Measurements from ENCODE around the gene UTY. TPM values are rescaled to one million over a fixed set of nuclear protein-coding genes. Genes with fewer than 3 reads are reported as not detected.
A peak's percentile ranks its signal among the peaks of the same experiment; 100 is the strongest.

The UTY gene
- total RNA-seq, 5 donors from 2014 or later (not counting 1 experiment from before 2014, with no cell fraction given): 0.06 to 104 (median 57.4) TPM; not detected in 1

DNA sequence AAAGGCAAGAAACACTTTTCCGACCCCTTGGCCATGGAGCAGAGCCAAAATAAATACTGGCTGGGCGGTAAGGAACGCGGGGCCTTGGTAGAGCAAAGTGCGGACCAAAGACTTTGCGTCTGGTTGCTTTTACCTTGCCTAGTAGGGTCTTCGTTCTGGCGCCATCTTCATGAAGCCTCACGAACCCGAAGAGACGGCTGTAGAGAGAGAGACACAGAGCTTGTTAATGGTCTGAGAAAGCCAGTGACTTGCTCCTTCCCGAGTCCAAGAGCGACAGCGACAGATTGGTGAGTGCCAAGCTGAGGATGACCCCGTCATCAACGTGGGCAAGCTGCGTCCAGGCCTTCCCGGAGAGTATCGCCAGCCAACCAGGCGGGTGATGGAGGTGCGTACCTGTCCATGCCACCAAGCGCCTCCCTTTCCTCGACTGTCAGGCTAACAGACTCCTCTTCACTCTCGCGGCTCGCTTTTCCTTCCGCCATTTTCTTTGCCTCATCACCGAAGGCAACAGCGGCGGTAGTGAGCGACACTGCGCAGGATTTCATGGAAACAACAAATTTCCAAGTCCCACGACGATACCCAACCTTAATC lies 617 bp downstream of the UTY start:
- Histone ChIP-seq H3K36me3 (ENCODE audit: control insufficient read depth in 2 of 2, extremely low read depth in 1 of 2, insufficient read depth in 1 of 2, low read length in 1 of 2) (no peaks in the 10 kb centered on the region), H3K4me1 (ENCODE audit: control insufficient read depth in 1 of 2, extremely low read depth in 1 of 2, insufficient read depth in 2 of 2, low read length in 2 of 2) (peaks cover 0 to 13% of the 10 kb centered on the region in 2 experiments), H3K27ac (ENCODE audit: low read length) (peak overlapping the region; percentile 99), H3K27me3 (replicated peaks in 1 of 2; ENCODE audit: control insufficient read depth in 2 of 2, extremely low read depth in 1 of 2, insufficient read depth in 2 of 2, low read length in 1 of 2) (no peaks in the 10 kb centered on the region), H3K4me3 (ENCODE audit: control insufficient read depth in 1 of 2, extremely low read depth in 1 of 2, low read length in 1 of 2) (peak overlapping the region in 1 of 2 donors; percentile 87), H3K9me3 (no peaks in the 10 kb centered on the region)
- WGBS (ENCODE audit: insufficient coverage): 0% methylated on average over 11 of the region's 34 CpGs
- CTCF ChIA-PET: interaction anchor here in 1 of 2 donors (0.7 to 0.9 kb wide), 2 partner anchors 42 to 112 kb away, joined by 3 to 4 read pairs; no protein-coding TSS in a partner anchor
- H3K27me3 Mint-ChIP-seq: no peaks in the 10 kb centered on the region
- peaks cover 0 to 33% (median 0%) of the 10 kb centered on the region in 3 donors for H3K4me1 Mint-ChIP-seq
- peak overlapping the region in 1 of 2 donors; percentile 96 for H3K27ac Mint-ChIP-seq
- POLR2A ChIA-PET: interaction anchor here in 1 of 2 donors (0.9 to 2.3 kb wide), 5 partner anchors 9 to 861 kb away, joined by 4 to 8 read pairs (median 5); partner anchors contain the start of gene TMSB4Y
- H3K36me3 Mint-ChIP-seq: peaks cover 7% of the 10 kb centered on the region
- no peaks in the 10 kb centered on the region for H3K9me3 Mint-ChIP-seq
- H3K4me3 Mint-ChIP-seq: peak overlapping the region in 1 of 3 donors; percentile 92
- ATAC-seq (replicated peaks in 1 of 4) (peak in 2 of 4 experiments; percentile 74 to 81), DNase-seq (peak in 20 of 35 experiments; percentile 52 to 78 (median 61))

DNA sequence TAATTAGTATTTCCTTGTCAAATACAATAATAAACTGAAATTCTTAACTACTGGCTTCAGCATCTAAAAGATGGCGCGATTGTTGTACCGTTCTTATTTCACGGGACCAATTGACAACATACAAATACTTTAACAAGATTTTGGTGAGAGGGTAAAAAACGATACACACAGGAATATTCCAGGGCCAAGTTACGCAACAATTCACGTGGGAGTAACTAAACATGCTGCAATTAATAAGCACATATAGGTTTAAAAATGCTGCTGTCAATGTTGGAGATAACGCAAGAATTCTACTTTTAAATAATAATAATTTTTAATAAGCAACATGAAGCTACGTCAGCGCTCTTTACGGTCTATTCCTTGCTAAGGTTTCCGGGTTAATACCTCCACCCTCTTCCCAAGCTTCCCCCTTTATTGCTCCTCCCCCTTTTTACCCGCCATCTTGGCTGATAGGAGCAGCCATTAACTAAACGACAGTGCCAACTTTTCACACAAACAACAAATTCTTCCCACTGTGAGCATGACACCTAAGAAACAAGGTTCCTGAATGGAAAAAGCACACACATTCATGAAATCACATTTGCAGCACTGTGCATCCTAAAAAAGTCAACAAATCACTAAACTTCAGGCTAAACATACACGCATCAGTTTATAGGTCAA lies 1.6 kb downstream of the UTY start:
- H3K27ac Mint-ChIP-seq: peak overlapping the region in 1 of 2 donors; percentile 96
- POLR2A ChIA-PET: interaction anchor here in 1 of 2 donors (0.6 to 2.3 kb wide), 5 partner anchors 13 to 862 kb away, joined by 3 to 8 read pairs (median 4); partner anchors contain the start of gene TMSB4Y
- no peaks in the 10 kb centered on the region for H3K9me3 ChIP-seq
- ATAC-seq (replicated peaks in 1 of 4) (peak in 2 of 4 experiments; percentile 41), DNase-seq (peak in 19 of 35 experiments; percentile 2 to 78 (median 37))
- peak overlapping the region; percentile 99 for H3K27ac ChIP-seq (ENCODE audit: low read length)
- H3K36me3 ChIP-seq (ENCODE audit: control insufficient read depth in 2 of 2, extremely low read depth in 1 of 2, insufficient read depth in 1 of 2, low read length in 1 of 2): no peaks in the 10 kb centered on the region
- peaks cover 0 to 17% of the 10 kb centered on the region in 2 experiments for H3K4me1 ChIP-seq (ENCODE audit: control insufficient read depth in 1 of 2, extremely low read depth in 1 of 2, insufficient read depth in 2 of 2, low read length in 2 of 2)
- WGBS (ENCODE audit: insufficient coverage): 0% methylated on average over 3 of the region's 15 CpGs
- H3K4me3 Mint-ChIP-seq: peak overlapping the region in 1 of 3 donors; percentile 92
- H3K4me1 Mint-ChIP-seq: peaks cover 0 to 38% (median 0%) of the 10 kb centered on the region in 3 donors
- H3K27me3 Mint-ChIP-seq: no peaks in the 10 kb centered on the region
- peaks cover 7% of the 10 kb centered on the region for H3K36me3 Mint-ChIP-seq
- CTCF ChIA-PET: no interaction called here
- no peaks in the 10 kb centered on the region for H3K27me3 ChIP-seq (replicated peaks in 1 of 2; ENCODE audit: control insufficient read depth in 2 of 2, extremely low read depth in 1 of 2, insufficient read depth in 2 of 2, low read length in 1 of 2)
- H3K4me3 ChIP-seq (ENCODE audit: control insufficient read depth in 1 of 2, extremely low read depth in 1 of 2, low read length in 1 of 2): peak overlapping the region in 1 of 2 donors; percentile 87
- no peaks in the 10 kb centered on the region for H3K9me3 Mint-ChIP-seq

DNA sequence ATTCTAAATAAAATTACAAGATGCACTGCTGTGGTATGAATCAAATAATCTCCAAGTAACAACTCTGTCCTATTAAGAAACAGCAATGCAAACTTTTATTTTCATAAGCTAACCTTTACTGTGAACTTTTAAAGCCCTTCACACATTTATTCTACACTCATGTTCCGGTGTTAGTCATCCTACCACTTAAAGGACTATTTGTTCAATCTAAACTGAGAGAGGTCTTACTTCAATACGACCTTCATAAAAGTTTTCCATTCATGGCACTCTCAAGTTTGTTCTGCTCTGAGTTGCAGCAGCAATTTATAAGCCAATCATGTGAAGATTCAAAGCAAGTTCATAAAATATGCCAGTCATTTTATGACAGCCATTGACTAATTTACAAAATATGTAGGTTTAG lies 4.8 kb downstream of the UTY start:
- H3K9me3 Mint-ChIP-seq: no peaks in the 10 kb centered on the region
- POLR2A ChIA-PET: interaction anchor here in 1 of 2 donors (0.6 to 1.7 kb wide), 5 partner anchors 11 to 20 kb away, joined by 3 to 9 read pairs (median 3); no protein-coding TSS in a partner anchor
- ATAC-seq (replicated peaks in 1 of 4) (no peak), DNase-seq (peak in 1 of 35 experiments; percentile 13)
- Histone ChIP-seq H3K27ac (ENCODE audit: low read length) (no peak overlapping the region), H3K4me1 (ENCODE audit: control insufficient read depth in 1 of 2, extremely low read depth in 1 of 2, insufficient read depth in 2 of 2, low read length in 2 of 2) (peaks cover 0 to 22% of the 10 kb centered on the region in 2 experiments), H3K27me3 (replicated peaks in 1 of 2; ENCODE audit: control insufficient read depth in 2 of 2, extremely low read depth in 1 of 2, insufficient read depth in 2 of 2, low read length in 1 of 2) (no peaks in the 10 kb centered on the region), H3K9me3 (no peaks in the 10 kb centered on the region), H3K4me3 (ENCODE audit: control insufficient read depth in 1 of 2, extremely low read depth in 1 of 2, low read length in 1 of 2) (no peak overlapping the region), H3K36me3 (ENCODE audit: control insufficient read depth in 2 of 2, extremely low read depth in 1 of 2, insufficient read depth in 1 of 2, low read length in 1 of 2) (no peaks in the 10 kb centered on the region)
- peaks cover 0 to 59% (median 0%) of the 10 kb centered on the region in 3 donors for H3K4me1 Mint-ChIP-seq
- H3K27me3 Mint-ChIP-seq: no peaks in the 10 kb centered on the region
- WGBS (ENCODE audit: insufficient coverage): no CpG with 5 or more reads among the region's 2 CpGs
- no peak overlapping the region for H3K27ac Mint-ChIP-seq
- H3K36me3 Mint-ChIP-seq: peaks cover 12% of the 10 kb centered on the region
- CTCF ChIA-PET: interaction anchor here in 1 of 2 donors (0.6 to 1.1 kb wide), 3 partner anchors 25 to 1950 kb away, joined by 3 to 4 read pairs (median 4); no protein-coding TSS in a partner anchor
- no peak overlapping the region for H3K4me3 Mint-ChIP-seq

- POLR2A ChIA-PET: interaction anchor here in 1 of 2 donors (0.8 kb wide), 1 partner anchor 17 kb away, joined by 3 read pairs; no protein-coding TSS in a partner anchor
- peaks cover 20% of the 10 kb centered on the region for H3K36me3 Mint-ChIP-seq
- no peak overlapping the region for H3K27ac Mint-ChIP-seq
Measured at GRCh38 chrY:13451572-13451971, 28.3 kb downstream of the UTY start.

GRCh38 chrY:13450596-13451130 lies 29.2 kb downstream of the UTY start:
- Mint-ChIP-seq H3K27me3 (no peaks in the 10 kb centered on the region), H3K27ac (no peak overlapping the region), H3K4me3 (no peak overlapping the region), H3K4me1 (peaks cover 0 to 70% (median 0%) of the 10 kb centered on the region in 3 donors), H3K36me3 (peaks cover 26% of the 10 kb centered on the region), H3K9me3 (no peaks in the 10 kb centered on the region)
- H3K4me3 ChIP-seq (ENCODE audit: control insufficient read depth in 1 of 2, extremely low read depth in 1 of 2, low read length in 1 of 2): no peak overlapping the region
- ATAC-seq (replicated peaks in 1 of 4) (no peak), DNase-seq (no peak)
- 93% methylated on average over 6 of the region's 11 CpGs for WGBS (ENCODE audit: insufficient coverage)
- no peaks in the 10 kb centered on the region for H3K9me3 ChIP-seq
- ChIA-PET POLR2A (interaction anchor here in 1 of 2 donors (0.7 kb wide), 2 partner anchors 13 to 691 kb away, joined by 3 to 7 read pairs; no protein-coding TSS in a partner anchor), CTCF (interaction anchor here in 1 of 2 donors (0.7 kb wide), 1 partner anchor 24 kb away, joined by 4 read pairs; no protein-coding TSS in a partner anchor)
- peaks cover 0 to 9% of the 10 kb centered on the region in 2 experiments for H3K4me1 ChIP-seq (ENCODE audit: control insufficient read depth in 1 of 2, extremely low read depth in 1 of 2, insufficient read depth in 2 of 2, low read length in 2 of 2)
- no peaks in the 10 kb centered on the region for H3K27me3 ChIP-seq (replicated peaks in 1 of 2; ENCODE audit: control insufficient read depth in 2 of 2, extremely low read depth in 1 of 2, insufficient read depth in 2 of 2, low read length in 1 of 2)
- H3K27ac ChIP-seq (ENCODE audit: low read length): no peak overlapping the region
- peaks cover 0 to 15% of the 10 kb centered on the region in 2 donors for H3K36me3 ChIP-seq (ENCODE audit: control insufficient read depth in 2 of 2, extremely low read depth in 1 of 2, insufficient read depth in 1 of 2, low read length in 1 of 2)

More at GRCh38 chrY:13451572-13451971, 28.3 kb downstream of the UTY start:
- peaks cover 0 to 13% of the 10 kb centered on the region in 2 donors for H3K36me3 ChIP-seq (ENCODE audit: control insufficient read depth in 2 of 2, extremely low read depth in 1 of 2, insufficient read depth in 1 of 2, low read length in 1 of 2)
- H3K4me1 Mint-ChIP-seq: peaks cover 0 to 67% (median 0%) of the 10 kb centered on the region in 3 donors
- ATAC-seq (replicated peaks in 1 of 4): no peak
- no peaks in the 10 kb centered on the region for H3K27me3 ChIP-seq (replicated peaks in 1 of 2; ENCODE audit: control insufficient read depth in 2 of 2, extremely low read depth in 1 of 2, insufficient read depth in 2 of 2, low read length in 1 of 2)
- H3K27me3 Mint-ChIP-seq: no peaks in the 10 kb centered on the region
- H3K9me3 Mint-ChIP-seq: no peaks in the 10 kb centered on the region
- no peak for DNase-seq
- H3K9me3 ChIP-seq: no peaks in the 10 kb centered on the region
- H3K4me3 Mint-ChIP-seq: no peak overlapping the region
- H3K4me3 ChIP-seq (ENCODE audit: control insufficient read depth in 1 of 2, extremely low read depth in 1 of 2, low read length in 1 of 2): no peak overlapping the region
- H3K27ac ChIP-seq (ENCODE audit: low read length): no peak overlapping the region
- WGBS (ENCODE audit: insufficient coverage): no CpG with 5 or more reads among the region's 3 CpGs
- peaks cover 0 to 11% of the 10 kb centered on the region in 2 experiments for H3K4me1 ChIP-seq (ENCODE audit: control insufficient read depth in 1 of 2, extremely low read depth in 1 of 2, insufficient read depth in 2 of 2, low read length in 2 of 2)
- CTCF ChIA-PET: no interaction called here

DNA sequence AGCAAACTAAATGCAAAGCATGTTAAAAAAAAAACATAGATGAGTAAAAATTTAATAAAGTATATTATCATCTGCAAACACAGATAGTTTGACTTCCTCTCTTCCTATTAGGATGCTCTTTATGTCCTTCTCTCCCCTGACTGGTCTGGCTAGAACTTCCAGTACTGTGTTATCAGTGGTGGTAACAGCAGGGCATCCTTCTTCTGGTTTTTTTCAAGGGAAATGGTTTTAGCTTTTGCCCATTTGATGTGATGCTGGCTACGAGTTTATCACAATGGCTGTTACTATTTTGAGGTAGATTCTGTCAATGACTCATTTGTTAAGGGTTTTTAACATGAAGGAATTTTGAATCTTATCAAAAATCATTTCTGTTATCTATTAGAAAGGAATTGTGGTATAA lies 34.3 kb downstream of the UTY start:
- H3K4me1 Mint-ChIP-seq: peaks cover 0 to 62% (median 0%) of the 10 kb centered on the region in 3 donors
- H3K4me3 ChIP-seq (ENCODE audit: control insufficient read depth in 1 of 2, extremely low read depth in 1 of 2, low read length in 1 of 2): no peak overlapping the region
- DNase-seq: no peak
- H3K27ac ChIP-seq (ENCODE audit: low read length): no peak overlapping the region
- H3K27ac Mint-ChIP-seq: peak overlapping the region in 1 of 2 donors; percentile 5
- H3K4me3 Mint-ChIP-seq: no peak overlapping the region
- WGBS (ENCODE audit: insufficient coverage): no CpG with 5 or more reads among the region's 1 CpG
- POLR2A ChIA-PET: no interaction called here
- H3K27me3 ChIP-seq (replicated peaks in 1 of 2; ENCODE audit: control insufficient read depth in 2 of 2, extremely low read depth in 1 of 2, insufficient read depth in 2 of 2, low read length in 1 of 2): no peaks in the 10 kb centered on the region
- peaks cover 33% of the 10 kb centered on the region for H3K36me3 Mint-ChIP-seq
- no peaks in the 10 kb centered on the region for H3K27me3 Mint-ChIP-seq
- H3K4me1 ChIP-seq (ENCODE audit: control insufficient read depth in 1 of 2, extremely low read depth in 1 of 2, insufficient read depth in 2 of 2, low read length in 2 of 2): no peaks in the 10 kb centered on the region
- CTCF ChIA-PET: no interaction called here
- H3K9me3 Mint-ChIP-seq: no peaks in the 10 kb centered on the region
- no peaks in the 10 kb centered on the region for H3K9me3 ChIP-seq
- peaks cover 0 to 22% of the 10 kb centered on the region in 2 donors for H3K36me3 ChIP-seq (ENCODE audit: control insufficient read depth in 2 of 2, extremely low read depth in 1 of 2, insufficient read depth in 1 of 2, low read length in 1 of 2)
- ATAC-seq (replicated peaks in 1 of 4): no peak

Data from T-cell (primary cell).